22Rv1 (cell line): ENCODE data around the gene GPRIN2.

Experiments used
- ZFX ChIP-seq: fragments of 450-650 bp; IDR thresholded peaks from 2 replicates; pipeline ENCODE4 v1.6.1; 2017; ENCODE audit warnings: antibody characterized with exemption, borderline replicate concordance
- TF ChIP-seq, protein P1 (sequence below): fragments of 450-650 bp; IDR thresholded peaks from 2 replicates; pipeline ENCODE4 v1.5.1; 2017; ENCODE audit warnings: mild to moderate bottlenecking

DNA sequence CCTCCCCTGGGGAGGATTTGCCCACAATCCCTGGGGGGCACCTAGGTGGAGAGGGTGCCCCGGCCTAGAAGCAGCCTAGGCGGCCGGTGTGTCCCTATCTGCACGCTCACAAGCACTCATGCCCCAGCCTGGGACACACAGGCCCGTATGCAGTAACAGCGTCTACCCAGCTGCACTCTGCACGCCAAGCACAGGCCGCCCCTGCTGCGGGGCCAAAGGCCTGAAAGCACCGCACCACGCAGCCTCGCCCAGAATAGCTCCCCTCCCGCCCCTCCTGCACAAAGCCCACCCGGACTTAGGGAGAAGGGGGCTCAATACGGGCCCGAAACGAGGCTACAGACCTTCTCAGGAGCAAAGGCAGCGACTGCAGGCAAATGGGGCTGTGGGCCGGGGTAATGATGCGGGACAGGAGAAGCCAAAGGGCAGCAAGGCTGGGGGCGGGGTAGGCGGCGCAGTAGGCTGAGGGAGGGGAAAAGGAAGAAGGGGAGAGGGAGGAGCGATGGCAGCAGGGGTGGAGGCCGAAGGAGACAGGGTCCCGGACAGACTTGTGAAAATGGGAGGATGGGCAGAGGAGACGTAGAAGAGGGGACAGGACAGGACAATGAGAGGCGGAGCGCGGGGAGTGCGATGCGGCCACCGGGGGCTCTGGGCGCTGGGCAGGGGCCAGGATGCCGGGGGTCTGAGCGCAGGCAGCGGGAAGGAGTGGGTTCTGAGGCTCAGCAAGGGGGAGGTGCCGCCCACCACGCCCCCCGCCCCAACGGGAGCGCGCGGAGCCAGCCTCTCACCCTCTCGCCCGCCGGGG is 544 bp downstream of the GPRIN2 start:
- TF ChIP-seq, protein P1, sequence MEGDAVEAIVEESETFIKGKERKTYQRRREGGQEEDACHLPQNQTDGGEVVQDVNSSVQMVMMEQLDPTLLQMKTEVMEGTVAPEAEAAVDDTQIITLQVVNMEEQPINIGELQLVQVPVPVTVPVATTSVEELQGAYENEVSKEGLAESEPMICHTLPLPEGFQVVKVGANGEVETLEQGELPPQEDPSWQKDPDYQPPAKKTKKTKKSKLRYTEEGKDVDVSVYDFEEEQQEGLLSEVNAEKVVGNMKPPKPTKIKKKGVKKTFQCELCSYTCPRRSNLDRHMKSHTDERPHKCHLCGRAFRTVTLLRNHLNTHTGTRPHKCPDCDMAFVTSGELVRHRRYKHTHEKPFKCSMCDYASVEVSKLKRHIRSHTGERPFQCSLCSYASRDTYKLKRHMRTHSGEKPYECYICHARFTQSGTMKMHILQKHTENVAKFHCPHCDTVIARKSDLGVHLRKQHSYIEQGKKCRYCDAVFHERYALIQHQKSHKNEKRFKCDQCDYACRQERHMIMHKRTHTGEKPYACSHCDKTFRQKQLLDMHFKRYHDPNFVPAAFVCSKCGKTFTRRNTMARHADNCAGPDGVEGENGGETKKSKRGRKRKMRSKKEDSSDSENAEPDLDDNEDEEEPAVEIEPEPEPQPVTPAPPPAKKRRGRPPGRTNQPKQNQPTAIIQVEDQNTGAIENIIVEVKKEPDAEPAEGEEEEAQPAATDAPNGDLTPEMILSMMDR = no peak
- TF ChIP-seq ZFX = no peak
